RPMI7951 (cell line): ENCODE results near the gene PSG1. TPM values are rescaled to one million over a fixed set of nuclear protein-coding genes. Genes with fewer than 3 reads are reported as not detected.
"Not testable (repeated sequence)": the region's sequence is repeated elsewhere in the genome, so short reads cannot be mapped to it uniquely, and the experiment has no call there.

Source experiments
- DNase-seq: peaks from one replicate; pipeline ENCODE4 v3.0.0-alpha.2; 2012; ENCODE audit warnings: low read depth
- total RNA-seq: library from RNA; depleted of rRNA; stranded (reverse); fragments of >200 nt; shearing (Covaris generic); gene quantifications from 2 replicates; pipeline ENCODE4 v1.2.3, GENCODE V29; 2014

The PSG1 gene
- total RNA-seq, 1 experiment from 2014 or later = 0.24 TPM

DNA sequence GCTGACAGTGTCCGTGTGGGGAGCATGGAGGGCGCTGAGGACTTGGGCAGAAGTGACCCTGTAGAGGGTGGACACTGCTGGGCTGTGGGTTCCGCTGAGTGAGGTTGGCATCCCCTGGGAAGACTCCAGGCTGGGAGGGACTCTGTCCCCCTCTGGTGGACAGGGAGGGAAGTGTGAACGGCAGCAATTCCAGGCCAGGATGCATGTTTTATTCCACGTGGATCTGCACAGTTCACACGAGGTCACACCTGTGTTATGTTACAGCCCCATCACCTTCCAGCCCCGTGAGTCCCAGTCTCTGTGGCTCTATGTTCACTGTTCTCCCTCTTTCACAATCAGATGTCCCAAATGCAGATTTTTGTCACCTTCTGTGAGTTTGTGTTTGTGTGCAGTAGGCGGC lies 1.8 kb upstream of the PSG1 start:
- DNase-seq = not testable (repeated sequence)

DNA sequence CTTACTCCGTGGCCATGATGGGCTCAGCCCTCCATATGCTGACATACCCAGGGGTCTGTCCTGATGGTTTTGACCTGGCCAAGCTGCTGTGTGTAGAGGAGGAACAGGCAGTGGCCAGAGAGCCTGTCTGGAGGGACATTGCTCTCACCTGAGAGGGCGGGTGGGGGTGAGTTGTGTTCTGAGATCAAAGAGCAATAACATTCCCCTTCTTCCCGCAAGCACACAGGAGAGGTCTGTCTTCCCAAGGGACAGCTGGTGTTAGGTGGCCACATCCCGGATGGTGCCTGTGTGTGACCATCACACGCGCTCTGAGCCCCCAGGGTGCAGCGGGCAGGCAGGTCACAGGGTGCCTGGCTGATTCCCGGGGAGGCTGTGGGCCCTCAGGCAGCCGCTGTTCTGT lies 1.1 kb upstream of the PSG1 start:
- DNase-seq = not testable (repeated sequence)

DNA sequence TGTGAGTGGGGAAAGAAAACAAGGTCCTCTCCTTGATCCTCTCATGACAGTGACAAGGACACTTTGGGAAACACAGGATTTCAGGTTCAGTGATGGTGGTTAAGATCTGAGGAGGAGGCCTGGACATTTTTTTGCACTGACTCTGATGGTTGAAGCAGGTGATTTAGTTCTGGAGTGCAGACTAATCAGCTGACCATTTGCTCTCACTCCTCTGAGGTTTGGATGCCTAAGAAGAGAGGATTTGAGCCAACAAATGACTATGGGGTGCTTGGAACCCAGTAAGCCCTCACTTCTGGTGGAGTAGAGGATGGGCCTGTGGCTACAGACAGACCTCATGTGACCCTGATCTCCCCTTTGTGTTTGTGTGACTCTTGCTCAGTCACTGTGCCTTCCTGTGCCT lies 2.9 kb downstream of the PSG1 start:
- peak; percentile 21 for DNase-seq

DNA sequence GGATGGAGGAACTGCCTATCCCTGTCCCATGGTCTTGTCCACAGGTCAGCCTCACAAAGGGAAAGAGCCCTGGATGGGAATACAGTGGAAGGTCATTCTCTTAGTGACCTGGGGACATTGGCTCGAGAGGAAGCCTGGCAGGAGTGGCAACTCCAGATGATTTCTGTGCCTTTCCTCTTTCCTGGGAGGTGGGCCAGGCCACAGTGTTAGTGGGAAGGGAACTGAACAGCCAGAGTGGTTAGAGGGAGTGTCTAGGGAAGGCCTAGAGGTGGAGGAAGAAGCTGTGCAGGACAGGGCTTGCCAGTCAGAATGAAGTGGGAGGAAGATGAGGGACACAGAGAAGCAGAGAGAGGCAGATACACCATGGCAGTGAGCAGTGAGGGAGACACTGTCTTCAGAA lies 3.6 kb downstream of the PSG1 start:
- peak; percentile 34 for DNase-seq

DNA sequence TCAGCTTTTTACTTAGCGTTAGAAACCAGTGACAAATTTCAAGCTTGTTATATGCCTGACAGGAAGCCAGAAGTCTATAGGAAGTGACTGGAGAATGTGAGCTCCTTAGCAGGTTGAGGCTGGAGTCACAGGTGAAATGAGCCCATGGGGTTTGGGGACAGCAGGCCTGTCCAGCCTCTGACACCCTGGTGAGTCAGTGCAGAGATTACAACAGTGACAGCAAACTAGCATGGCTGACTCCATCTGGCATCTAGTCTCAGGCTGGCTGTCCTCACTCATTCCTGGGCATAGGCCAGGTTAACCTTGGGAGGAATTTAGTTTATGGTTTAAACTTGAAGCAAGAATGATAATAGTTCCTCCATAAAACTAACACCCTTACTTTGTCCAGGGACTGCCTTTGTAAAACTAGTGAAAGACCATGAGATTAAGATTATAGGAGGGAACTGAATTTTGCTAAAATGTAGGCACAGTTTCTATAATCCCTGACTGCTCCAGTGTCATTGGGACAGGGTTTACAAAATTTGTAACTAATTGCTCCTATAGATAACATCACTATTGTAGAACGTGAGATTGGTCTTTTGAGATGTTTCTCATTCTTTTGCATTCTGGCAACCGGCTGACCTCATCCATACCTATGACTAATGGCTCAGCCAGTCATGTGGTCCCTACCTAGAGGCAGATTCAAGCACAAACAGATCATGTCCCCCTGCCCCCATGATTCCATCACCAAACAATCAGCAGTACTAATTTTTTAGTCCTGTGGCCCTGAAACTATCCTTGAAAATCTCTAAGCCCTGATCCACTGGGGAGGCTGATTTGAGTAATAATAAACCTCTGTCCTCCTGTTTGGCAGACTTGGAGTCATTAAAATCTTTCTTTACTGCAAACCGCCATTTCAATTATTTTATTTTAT lies 4.4 kb downstream of the PSG1 start:
- DNase-seq = peak; percentile 44

DNA sequence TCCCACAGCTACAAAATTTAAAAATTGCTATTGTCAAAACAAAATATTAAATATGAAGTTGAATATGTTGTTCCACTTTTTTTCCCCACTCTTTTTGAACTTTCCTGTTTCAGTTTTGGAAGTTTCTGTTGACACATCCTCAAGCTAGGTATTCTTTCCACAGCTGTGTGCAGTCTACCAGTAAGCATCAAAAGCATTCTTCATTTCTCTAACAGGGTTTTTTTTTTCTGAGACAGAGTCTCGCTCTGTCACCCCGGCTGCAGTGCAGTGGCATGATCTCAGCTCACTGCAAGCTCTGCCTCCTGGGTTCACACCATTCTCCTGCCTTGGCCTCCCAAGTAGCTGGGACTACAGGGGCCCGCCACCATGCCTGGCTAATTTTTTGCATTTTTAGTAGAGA lies 5.4 kb downstream of the PSG1 start:
- not testable (repeated sequence) for DNase-seq

DNA sequence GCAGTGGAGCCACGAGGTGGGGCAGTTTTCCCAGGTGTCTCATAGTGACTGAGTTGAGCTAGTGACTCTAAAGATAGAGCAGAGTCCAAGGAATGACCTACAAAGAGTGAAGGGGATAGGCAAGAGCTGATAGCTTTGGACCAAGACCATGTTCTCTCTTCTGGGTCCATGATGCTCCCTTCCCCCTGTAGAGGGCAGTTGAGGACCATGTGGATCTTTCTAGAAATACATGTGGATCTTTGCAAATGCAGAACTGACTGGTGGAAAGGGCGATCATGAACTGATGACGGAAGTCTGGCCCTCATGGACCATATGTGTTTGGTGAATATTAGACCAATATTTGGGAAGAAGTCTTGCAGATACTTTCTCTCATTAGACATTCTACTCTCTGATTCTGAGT lies 6.9 kb downstream of the PSG1 start:
- no peak for DNase-seq

DNA sequence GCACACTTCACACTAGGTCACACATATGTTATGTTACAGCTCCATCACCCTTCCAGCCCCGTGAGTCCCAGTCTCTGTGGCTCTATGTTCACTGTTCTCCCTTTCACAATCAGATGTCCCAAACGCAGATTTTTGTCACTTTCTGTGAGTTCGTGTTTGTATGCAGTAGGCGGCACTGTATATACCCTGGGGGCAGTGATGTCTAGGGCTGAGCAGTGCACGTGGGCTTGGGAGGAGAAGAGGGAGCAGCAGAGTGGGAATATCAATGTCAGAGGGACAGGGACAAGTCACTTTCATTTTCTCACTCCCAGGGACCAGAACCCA lies 22.0 kb downstream of the PSG1 start:
- peak; percentile 31 for DNase-seq

DNA sequence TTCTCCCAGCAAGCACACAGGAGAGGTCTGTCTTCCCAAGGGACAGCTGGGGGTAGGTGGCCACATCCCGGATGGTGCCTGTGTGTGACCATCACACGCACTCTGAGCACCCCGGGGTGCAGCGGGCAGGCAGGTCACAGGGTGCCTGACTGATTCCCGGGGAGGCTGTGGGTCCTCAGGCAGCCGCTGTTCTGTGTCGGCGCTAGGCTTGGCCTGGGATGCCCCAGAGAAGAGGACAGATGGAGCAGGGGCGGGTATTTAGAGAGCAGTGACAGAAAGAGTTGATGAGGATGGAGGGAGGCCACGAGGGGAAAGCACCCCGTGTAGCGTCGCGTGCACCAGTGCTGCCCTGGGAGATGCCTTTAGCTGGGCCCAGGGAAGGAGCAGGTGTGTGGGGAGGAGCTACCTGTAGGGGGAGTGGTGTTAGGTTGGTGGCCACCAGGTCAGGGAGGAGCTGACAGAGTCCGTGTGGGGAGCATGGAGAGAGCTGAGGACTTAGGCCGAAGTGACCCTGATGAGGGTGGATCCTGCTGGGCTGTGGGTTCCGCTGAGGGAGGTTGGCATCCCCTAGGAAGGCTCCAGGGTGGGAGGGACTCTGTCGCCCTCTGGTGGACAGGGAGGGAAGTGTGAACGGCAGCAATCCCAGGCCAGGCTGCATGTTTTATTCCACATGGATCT lies 22.5 kb downstream of the PSG1 start:
- not testable (repeated sequence) for DNase-seq

DNA sequence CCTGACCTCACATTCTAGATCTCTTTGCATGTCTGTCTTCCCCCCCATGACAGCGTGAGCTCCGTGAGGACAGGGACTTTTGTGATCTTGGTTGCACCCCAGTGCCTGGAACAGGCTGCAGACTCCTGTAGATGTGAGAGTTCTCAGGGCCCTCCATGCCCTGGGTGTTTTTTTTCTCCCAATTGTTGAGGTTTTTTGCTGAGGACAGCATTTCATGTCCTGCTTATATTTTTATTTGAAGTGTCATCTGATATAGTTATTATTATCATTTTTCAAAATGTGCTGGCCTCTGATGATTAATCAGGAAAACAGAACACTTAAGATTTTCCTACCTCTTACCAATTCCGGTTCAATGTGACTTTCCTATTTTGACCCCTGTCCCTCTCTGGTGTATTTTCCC lies 24.8 kb downstream of the PSG1 start:
- DNase-seq = not testable (repeated sequence)

DNA sequence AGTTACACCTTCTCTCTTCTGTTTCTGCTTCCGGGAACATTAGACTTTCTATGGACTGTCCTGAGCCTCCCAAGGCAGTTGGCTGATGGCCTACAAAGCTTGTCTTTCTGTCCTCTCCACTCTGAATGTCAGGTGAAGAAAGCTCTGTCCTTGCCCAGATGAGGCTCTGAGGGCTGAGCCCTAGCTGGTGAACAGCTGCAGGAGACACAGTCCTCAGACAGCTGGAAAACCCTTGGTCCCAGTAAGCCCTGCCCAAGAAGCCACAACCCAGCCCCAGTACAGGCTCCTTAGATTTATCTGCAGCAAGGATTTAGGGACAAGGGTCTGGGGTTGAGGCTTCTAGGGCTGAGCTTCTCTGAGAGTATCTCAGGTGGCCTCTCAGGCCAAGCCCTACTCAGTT lies 26.3 kb downstream of the PSG1 start:
- DNase-seq = not testable (repeated sequence)

DNA sequence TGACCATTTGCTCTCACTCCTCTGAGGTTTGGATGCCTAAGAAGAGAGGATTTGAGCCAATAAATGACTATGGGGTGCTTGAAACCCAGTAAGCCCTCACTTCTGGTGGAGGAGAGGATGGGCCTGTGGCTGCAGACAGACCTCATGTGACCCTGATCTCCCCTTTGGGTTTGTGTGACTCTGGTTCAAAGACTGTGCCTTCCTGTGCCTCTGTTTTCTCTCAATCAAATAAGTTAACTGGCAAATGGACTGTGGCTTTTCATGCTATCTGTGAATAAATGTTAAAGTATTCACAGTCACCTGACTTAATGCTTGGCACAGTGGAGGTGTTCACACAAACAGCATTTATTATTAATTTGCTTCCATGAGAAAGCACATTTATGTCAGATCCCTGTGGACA lies 26.7 kb downstream of the PSG1 start:
- not testable (repeated sequence) for DNase-seq

DNA sequence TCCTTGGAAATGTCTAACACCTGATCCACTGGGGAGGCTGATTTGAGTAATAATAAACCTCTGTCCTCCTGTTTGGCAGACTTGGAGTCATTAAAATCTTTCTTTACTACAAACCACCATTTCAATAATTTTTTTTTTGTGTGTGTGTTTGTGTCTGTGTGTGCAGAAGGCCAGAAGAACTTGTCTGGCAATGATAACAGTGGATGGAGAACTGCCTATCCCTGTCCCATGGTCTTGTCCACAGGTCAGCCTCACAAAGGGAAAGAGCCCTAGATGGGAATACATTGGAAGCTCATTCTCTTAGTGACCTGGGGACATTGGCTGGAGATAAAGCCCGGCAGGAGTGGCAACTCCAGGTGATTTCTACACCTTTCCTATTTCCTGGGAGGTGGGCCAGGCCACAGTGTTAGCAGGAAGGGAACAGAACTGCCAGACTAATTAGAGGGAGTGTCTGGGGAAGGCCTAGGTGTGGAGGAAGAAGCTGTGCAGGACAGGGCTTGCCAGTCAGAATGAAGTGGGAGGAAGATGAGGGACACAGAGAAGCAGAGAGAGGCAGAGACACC lies 27.7 kb downstream of the PSG1 start:
- not testable (repeated sequence) for DNase-seq

DNA sequence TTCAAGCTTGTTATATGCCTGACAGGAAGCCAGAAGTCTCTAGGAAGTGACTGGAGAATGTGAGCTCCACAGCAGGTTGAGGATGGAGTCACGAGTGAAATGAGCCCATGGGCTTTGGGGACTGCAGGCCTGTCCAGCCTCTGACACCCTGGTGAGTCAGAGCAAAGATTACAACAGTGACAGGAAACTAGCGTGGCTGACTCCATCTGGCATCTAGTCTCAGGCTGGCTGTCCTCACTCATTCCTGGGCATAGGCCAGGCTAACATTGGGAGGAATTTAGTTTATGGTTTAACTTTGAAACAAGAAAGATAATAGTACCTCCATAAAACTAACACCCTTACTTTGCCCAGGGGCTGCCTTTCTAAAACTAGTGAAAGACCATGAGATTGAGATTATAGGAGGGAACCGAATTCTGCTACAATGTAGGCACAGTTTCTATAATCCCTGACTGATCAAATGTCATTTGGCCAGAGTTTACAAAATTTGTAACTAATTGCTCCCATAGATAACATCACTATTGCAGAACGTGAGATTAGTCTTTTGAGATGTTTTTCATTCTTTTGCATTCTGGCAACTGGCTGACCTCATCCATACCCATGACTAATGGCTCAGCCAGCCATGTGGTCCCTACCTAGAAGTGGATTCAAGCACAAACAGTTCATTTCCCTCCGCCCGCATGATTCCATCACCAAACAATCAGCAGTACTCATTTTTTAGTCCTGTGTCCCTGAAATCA lies 28.4 kb downstream of the PSG1 start:
- peak; percentile 93 for DNase-seq

DNA sequence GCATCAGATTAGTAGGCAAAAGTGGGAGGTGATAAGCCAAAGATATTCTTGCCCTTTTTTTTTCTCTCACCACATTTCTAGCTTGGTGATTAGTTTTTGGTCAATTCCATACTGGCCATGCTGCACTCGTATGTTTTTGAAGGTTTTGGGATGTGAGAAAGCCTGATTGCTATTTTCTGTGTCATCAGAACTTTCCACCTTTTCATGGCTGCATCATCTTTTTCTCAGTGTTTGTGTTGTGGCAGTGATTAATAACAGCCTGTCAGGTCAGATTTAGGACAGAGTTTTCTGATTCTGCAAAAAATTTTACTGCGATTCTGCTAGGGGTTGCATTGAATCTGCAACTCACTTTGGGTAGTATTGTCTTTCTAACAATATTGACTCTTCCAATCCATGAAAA lies 32.9 kb downstream of the PSG1 start:
- no peak for DNase-seq

DNA sequence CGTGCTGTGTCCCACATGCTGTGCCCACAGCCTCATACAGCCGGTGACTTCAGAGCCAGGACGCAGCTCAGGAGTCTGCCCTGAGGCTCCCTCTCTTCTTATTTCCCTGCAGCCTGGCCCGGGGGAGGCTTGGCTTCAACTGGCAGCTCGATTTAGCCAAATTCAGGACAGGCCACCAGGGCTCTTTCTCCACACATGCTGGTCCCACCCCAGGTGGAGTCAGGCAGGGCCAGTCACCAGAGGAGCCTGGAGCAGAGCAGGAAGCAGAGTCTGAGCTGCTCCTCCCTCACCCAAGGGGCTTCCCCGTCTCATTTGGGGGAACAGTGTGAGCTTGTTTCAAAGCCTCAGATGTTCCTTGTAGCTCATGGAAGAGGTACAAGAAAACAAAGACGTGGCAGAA lies 35.9 kb downstream of the PSG1 start:
- DNase-seq = not testable (repeated sequence)

DNA sequence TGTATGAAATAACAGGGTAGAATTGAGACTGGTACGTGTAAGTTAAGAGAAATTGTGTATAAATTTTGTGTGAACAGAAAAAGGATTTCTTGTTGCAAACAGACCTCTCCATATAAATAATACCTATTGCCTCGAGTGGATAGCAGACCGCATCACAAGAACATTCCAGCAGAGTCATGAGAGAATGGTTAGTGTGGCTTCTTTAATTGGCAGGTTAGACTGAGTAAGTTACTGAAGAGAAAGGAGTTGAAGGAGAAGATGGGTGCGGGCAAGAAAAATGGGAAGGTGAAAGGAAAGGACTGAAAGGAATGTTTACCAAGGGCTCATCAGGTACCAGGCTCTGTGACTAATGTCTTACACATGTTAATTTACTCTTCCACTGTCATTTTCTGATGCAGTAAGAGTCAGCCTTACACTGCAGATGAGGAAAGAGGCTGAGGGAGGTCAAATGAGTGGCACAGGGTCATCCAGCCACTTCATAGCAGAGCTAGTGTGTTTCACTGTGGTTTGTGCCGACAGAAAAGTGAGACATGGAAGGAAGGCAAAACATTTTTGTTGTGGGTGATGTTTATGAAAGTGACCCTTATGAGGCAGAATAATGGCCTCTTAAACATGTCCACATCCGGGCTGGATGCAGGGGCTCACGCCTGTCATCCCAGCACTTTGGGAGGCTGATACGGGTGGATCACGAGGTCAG lies 46.6 kb downstream of the PSG1 start:
- peak; percentile 61 for DNase-seq

DNA sequence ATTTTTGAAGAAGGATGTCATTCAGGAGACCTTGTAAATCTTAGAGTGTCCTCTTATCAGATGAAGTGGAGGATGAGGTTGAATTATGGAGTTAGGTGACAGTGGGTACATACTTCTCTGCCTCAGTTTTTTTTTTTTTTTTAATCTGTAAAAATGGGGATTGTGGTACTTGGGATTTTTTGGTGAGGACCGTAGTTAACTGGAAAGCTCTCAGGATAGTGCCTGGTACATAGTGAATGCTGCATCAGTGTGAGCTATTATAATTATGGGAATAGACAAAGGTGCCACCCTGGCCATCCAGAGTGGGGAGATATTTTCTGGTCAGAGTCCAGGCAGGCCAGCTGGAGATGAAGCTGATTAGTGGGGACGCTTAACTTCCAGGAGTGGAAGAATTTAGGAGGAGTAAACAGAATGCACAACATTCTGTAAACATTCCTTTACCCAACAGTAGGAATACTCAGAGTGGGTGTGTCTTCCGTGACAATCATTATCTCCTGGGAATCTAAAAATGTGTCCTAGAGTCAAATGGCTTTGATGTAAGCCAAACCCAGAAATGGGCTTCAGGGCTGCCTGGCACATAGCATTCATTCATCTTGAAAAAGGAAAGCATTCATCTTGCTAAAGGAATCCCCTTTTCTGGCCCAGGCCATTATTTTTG lies 47.4 kb downstream of the PSG1 start:
- DNase-seq = peak; percentile 54

DNA sequence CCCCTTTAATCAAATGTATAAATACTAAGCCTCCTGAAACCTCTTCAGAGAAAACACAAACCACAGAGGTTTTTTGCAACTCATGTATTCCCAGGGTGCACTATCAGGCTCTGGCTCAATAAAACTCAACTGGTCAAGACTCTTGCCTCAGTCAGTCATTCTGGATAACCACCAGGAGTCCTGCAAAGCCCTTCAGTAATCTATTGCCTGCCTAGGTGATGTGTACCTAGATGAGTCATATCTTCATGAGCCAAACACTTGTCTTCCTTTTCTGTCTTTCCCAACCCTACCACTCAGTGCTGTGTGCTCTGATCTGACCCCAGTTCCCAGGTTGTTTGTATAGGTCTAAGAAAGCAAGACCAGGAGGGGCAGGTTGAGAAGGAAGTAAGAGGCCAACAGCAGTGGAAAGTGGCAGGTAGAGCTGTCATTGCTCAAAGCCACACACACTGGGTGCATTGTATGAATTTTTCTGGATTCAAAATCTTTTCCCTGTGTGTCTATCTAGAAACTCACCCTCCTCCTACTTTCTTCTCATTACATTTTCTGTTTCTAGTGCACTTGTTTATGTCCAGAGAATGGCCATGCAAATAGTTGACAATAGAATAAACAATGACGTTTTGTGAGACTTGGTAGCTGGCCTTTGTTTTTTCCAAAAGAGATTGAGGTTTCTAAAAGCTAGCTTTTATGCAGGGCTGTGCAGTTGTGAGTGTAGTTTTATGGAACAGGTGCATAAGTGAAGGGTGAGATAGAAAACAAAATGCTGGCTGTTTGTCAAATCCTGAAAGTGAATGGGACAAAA lies 48.1 kb downstream of the PSG1 start:
- no peak for DNase-seq

DNA sequence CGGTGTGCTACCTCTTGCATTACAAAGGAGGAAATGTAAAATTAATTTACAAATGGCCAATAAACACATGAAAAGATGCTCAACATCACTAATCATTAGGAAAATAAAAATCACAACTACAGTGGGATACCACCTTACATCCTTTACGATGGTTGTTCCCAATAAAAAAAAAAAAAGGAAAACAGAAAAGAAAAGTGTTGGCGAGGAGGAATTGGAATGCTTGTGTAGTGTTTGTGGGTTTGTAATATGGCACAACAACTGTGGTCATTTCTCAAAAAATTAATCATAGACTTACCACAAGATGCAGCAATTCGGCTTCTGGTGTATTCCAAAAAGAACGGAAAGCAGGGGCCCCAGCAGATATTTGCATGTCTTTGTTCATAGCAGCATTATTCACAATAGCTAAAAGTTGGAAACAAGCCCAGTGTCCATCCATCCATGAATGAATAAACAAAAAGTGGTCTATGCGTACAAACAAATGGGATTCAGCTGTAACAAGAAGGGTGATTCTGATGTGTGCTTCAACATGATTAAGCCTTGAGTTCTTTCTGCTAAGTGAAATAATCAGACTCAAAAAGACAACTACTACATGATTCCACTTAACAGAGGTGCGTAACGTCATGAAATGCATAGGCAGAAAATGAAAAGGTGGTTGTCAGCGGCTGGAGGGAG lies 58.1 kb downstream of the PSG1 start:
- DNase-seq = peak; percentile 71
